ENCODE measurements around the gene STEAP1. TPM values are rescaled to one million over a fixed set of nuclear protein-coding genes. Genes with fewer than 3 reads are reported as not detected.
A peak's percentile ranks its signal among the peaks of the same experiment; 100 is the strongest.
"Not testable (repeated sequence)": the region's sequence is repeated elsewhere in the genome, so short reads cannot be mapped to it uniquely, and the experiment has no call there.

Gene STEAP1
- total RNA-seq, result 1 to 10 TPM; 1.5 to 6.0 (median 3.1) TPM

GRCh38 chr7:90153943-90154771 lies at the start of gene STEAP1:
TSS of gene STEAP1 (plus strand) at chr7:90154469. CDS start at chr7:90159789, 5,320 bp downstream.
- not testable (repeated sequence) for H3K27me3 ChIP-seq, H3K9me3 ChIP-seq, H3K4me1 ChIP-seq, H3K36me3 ChIP-seq
- H3K4me3 ChIP-seq, result peak within 1 kb of the TSS; percentile 58
- peak; percentile 92 to 94 for DNase-seq (ENCODE audit: low spot score in 2 of 2)
- peak; percentile 63 to 91 for TF ChIP-seq CTCF (IDR thresholded peaks at IDR 0.05)
- WGBS, result 4% methylated on average over 44 of the region's 58 CpGs
- peak within 1 kb of the TSS; percentile 62 for H3K27ac ChIP-seq

- not testable (repeated sequence) for H3K27ac ChIP-seq; DNase-seq (ENCODE audit: low spot score in 2 of 2); H3K4me3 ChIP-seq; H3K36me3 ChIP-seq; H3K9me3 ChIP-seq
- peaks cover 19% of the 10 kb centered on the region for H3K27me3 ChIP-seq
- H3K4me1 ChIP-seq, result peaks cover 17% of the 10 kb centered on the region
- WGBS, result 35% methylated on average over 1 of the region's 1 CpG
These were observed 39.3 kb upstream of the STEAP1 start for GRCh38 chr7:90114972-90115371.

- H3K4me1 ChIP-seq, result peaks cover 17% of the 10 kb centered on the region
- H3K9me3 ChIP-seq; DNase-seq (ENCODE audit: low spot score in 2 of 2); H3K27ac ChIP-seq; H3K36me3 ChIP-seq: not testable (repeated sequence)
- peaks cover 20% of the 10 kb centered on the region for H3K27me3 ChIP-seq
- WGBS, result 3% methylated on average over 28 of the region's 48 CpGs
- H3K4me3 ChIP-seq, result peak overlapping the region; percentile 56
These were observed 35.6 kb upstream of the STEAP1 start for GRCh38 chr7:90118551-90119177.

GRCh38 chr7:90119178-90119971 lies 34.9 kb upstream of the STEAP1 start:
- no peak for DNase-seq (ENCODE audit: low spot score in 2 of 2)
- peaks cover 17% of the 10 kb centered on the region for H3K4me1 ChIP-seq
- peak overlapping the region; percentile 56 for H3K4me3 ChIP-seq
- TF ChIP-seq POLR2A (IDR thresholded peaks at IDR 0.05) (no peak), POLR2AphosphoS5 (IDR thresholded peaks at IDR 0.05) (no peak), CTCF (IDR thresholded peaks at IDR 0.05) (no peak), EP300 (IDR thresholded peaks at IDR 0.05) (no peak)
- no peak overlapping the region for H3K27ac ChIP-seq
- 7% methylated on average over 41 of the region's 58 CpGs for WGBS
- no peaks in the 10 kb centered on the region for H3K9me3 ChIP-seq
- H3K27me3 ChIP-seq, result peaks cover 20% of the 10 kb centered on the region
- no peaks in the 10 kb centered on the region for H3K36me3 ChIP-seq

GRCh38 chr7:90120205-90120604 lies 34.1 kb upstream of the STEAP1 start:
- H3K4me1 ChIP-seq, result peaks cover 17% of the 10 kb centered on the region
- not testable (repeated sequence) for H3K4me3 ChIP-seq; H3K36me3 ChIP-seq; H3K9me3 ChIP-seq; DNase-seq (ENCODE audit: low spot score in 2 of 2); H3K27ac ChIP-seq
- WGBS, result 43% methylated on average over 4 of the region's 4 CpGs
- peaks cover 20% of the 10 kb centered on the region for H3K27me3 ChIP-seq

- H3K27ac ChIP-seq; H3K27me3 ChIP-seq; H3K36me3 ChIP-seq; H3K4me3 ChIP-seq; H3K4me1 ChIP-seq; DNase-seq (ENCODE audit: low spot score in 2 of 2); H3K9me3 ChIP-seq: not testable (repeated sequence)
- 93% methylated on average over 8 of the region's 8 CpGs for WGBS
These were observed 22.5 kb upstream of the STEAP1 start for GRCh38 chr7:90131746-90132145.

GRCh38 chr7:90147079-90147960 lies 6.9 kb upstream of the STEAP1 start:
- H3K27me3 ChIP-seq; H3K27ac ChIP-seq; H3K4me3 ChIP-seq; DNase-seq (ENCODE audit: low spot score in 2 of 2); H3K36me3 ChIP-seq; H3K9me3 ChIP-seq; H3K4me1 ChIP-seq: not testable (repeated sequence)
- WGBS, result 72% methylated on average over 8 of the region's 14 CpGs

- not testable (repeated sequence) for H3K27me3 ChIP-seq; H3K36me3 ChIP-seq; DNase-seq (ENCODE audit: low spot score in 2 of 2); H3K4me1 ChIP-seq; H3K9me3 ChIP-seq; H3K4me3 ChIP-seq; H3K27ac ChIP-seq
These were observed 4.8 kb upstream of the STEAP1 start for GRCh38 chr7:90149428-90149827.

- DNase-seq (ENCODE audit: low spot score in 2 of 2); H3K27ac ChIP-seq; H3K36me3 ChIP-seq; H3K4me3 ChIP-seq; H3K9me3 ChIP-seq; H3K27me3 ChIP-seq; H3K4me1 ChIP-seq: not testable (repeated sequence)
- 61% methylated on average over 3 of the region's 3 CpGs for WGBS
These were observed 2.4 kb upstream of the STEAP1 start for GRCh38 chr7:90151884-90152283.

Data from suprapubic skin (tissue), 4 donors.